Tibial nerve (tissue), 4 donors: Measurements from ENCODE around the gene CASP8AP2.

ENCODE experiments used
- EP300 ChIP-seq, 2 donors: sonication (generic); formaldehyde crosslinking; IDR thresholded peaks; one replicate each; pipeline ENCODE4 v1.6.1; 2017; ENCODE audit warnings: antibody characterized with exemption in 2 of 2, mild to moderate bottlenecking in 1 of 2
- TF ChIP-seq, protein P1 (sequence below), 5 experiments: fragments of 200-600 bp in 3 of 5; fragments of 450-650 bp in 2 of 5; sonication (generic) in 3 of 5; IDR thresholded peaks; one replicate each; pipeline ENCODE4 v1.5.1; 2016 to 2019; ENCODE audit warnings: antibody characterized with exemption in 5 of 5, mild to moderate bottlenecking in 3 of 5, moderate library complexity in 2 of 5

DNA sequence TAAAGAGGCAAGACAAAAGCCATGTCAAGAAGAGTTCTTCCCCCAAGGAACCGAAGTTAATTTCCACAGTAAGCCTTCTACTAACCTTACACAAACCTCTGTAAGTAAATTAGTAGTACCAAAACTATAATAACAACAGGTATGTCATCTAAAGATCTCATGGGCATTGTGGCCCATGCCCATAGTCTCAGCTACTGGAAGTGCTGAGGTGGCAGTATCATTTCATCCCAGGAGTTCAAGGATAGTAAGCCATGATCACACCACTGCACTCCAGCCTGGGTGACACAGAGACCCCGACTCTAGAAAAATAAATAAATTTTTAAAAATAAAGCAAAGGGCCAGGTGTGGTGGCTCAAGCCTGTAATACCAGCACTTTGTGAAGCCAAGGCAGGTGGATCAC is 39.3 kb upstream of the CASP8AP2 start:
- TF ChIP-seq, protein P1, sequence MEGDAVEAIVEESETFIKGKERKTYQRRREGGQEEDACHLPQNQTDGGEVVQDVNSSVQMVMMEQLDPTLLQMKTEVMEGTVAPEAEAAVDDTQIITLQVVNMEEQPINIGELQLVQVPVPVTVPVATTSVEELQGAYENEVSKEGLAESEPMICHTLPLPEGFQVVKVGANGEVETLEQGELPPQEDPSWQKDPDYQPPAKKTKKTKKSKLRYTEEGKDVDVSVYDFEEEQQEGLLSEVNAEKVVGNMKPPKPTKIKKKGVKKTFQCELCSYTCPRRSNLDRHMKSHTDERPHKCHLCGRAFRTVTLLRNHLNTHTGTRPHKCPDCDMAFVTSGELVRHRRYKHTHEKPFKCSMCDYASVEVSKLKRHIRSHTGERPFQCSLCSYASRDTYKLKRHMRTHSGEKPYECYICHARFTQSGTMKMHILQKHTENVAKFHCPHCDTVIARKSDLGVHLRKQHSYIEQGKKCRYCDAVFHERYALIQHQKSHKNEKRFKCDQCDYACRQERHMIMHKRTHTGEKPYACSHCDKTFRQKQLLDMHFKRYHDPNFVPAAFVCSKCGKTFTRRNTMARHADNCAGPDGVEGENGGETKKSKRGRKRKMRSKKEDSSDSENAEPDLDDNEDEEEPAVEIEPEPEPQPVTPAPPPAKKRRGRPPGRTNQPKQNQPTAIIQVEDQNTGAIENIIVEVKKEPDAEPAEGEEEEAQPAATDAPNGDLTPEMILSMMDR (IDR thresholded peaks at IDR 0.05), result no peak
- TF ChIP-seq EP300 (IDR thresholded peaks at IDR 0.05), result no peak
